ENCODE results near the gene SLC41A2. TPM values are rescaled to one million over a fixed set of nuclear protein-coding genes. Genes with fewer than 3 reads are reported as not detected.

The SLC41A2 gene
- total RNA-seq, 2 donors from 2014 or later = 43.7 to 90.9 TPM

DNA sequence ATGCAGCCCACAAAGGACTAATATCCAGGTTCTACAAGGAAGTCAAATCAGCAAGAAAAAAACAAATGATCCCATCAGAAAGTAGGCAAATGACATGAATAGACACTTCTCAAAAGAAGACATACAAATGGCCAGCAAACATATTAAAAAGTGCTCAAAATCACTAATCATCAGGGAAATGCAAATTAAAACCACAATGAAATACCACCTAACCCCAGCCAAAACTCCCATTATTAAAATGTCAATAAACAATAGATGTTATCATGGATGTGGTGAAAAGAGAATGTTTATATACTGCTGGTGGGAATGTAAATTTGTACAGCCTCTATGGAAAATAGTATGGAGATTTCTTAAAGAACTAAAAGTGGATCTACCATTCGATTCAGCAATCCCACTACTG is 25.0 kb downstream of the SLC41A2 start:
- TF ChIP-seq, protein P1, sequence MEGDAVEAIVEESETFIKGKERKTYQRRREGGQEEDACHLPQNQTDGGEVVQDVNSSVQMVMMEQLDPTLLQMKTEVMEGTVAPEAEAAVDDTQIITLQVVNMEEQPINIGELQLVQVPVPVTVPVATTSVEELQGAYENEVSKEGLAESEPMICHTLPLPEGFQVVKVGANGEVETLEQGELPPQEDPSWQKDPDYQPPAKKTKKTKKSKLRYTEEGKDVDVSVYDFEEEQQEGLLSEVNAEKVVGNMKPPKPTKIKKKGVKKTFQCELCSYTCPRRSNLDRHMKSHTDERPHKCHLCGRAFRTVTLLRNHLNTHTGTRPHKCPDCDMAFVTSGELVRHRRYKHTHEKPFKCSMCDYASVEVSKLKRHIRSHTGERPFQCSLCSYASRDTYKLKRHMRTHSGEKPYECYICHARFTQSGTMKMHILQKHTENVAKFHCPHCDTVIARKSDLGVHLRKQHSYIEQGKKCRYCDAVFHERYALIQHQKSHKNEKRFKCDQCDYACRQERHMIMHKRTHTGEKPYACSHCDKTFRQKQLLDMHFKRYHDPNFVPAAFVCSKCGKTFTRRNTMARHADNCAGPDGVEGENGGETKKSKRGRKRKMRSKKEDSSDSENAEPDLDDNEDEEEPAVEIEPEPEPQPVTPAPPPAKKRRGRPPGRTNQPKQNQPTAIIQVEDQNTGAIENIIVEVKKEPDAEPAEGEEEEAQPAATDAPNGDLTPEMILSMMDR (IDR thresholded peaks at IDR 0.05) = no peak
- intact Hi-C loops (cut with DNase I) = no loop called here
- Histone ChIP-seq H3K27ac (no peak overlapping the region), H3K4me3 (no peak overlapping the region), H3K36me3 (no peaks in the 10 kb centered on the region), H3K4me1 (no peaks in the 10 kb centered on the region), H3K9ac (ENCODE audit: low read depth in 2 of 2, low read length in 2 of 2) (no peak overlapping the region), H3K27me3 (no peaks in the 10 kb centered on the region), H3K9me3 (no peaks in the 10 kb centered on the region)
- DNase-seq = no peak

DNA sequence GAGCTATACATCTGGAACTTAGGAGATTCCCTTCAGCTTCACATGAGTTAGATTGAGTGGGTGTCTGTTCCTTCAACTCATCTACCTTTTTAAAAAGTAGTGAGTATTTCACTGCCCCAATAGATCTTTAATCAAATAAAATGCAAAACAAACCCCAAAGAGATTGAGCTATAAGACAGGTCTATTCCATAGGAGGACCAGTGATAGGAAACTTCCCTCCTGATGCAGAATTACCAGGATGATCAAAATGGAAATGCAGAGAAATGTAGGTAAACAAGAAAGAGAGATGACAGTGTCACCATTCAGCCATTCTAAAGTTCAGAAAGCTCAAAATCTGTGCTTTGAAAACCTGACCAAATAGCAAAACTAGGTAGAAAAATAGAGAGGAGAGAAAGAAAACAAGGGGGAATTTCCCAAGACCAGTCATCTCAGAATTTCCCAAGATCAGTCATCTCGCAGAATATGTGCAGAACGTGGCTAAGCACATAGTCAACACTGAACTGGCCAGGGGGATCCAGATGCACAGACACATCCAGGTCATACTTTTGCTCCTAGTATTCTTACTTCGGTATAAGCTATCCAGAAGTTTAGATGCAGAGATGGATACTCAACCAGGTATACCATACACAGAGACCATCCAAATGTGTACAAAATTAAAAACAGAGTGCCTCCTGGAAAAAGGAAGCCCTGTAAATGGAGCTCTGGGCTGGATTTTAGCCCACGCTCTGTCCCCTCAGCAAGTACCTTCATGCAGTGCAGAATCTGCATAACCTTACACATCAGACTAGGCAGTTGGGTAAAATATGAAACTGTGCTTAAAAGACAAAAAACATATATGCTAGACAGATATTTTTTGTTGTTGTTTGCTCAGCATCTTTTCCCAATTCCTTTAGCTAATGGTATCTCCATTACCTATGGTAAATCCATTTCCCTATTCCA is 27.4 kb downstream of the SLC41A2 start:
- intact Hi-C loops (cut with DNase I) = no loop called here
- Histone ChIP-seq H3K27me3 (no peaks in the 10 kb centered on the region), H3K9ac (ENCODE audit: low read depth in 2 of 2, low read length in 2 of 2) (no peak overlapping the region), H3K27ac (no peak overlapping the region), H3K36me3 (no peaks in the 10 kb centered on the region), H3K4me3 (no peak overlapping the region), H3K9me3 (no peaks in the 10 kb centered on the region), H3K4me1 (no peaks in the 10 kb centered on the region)
- TF ChIP-seq, protein P1 (IDR thresholded peaks at IDR 0.05) = no peak
- DNase-seq = no peak

DNA sequence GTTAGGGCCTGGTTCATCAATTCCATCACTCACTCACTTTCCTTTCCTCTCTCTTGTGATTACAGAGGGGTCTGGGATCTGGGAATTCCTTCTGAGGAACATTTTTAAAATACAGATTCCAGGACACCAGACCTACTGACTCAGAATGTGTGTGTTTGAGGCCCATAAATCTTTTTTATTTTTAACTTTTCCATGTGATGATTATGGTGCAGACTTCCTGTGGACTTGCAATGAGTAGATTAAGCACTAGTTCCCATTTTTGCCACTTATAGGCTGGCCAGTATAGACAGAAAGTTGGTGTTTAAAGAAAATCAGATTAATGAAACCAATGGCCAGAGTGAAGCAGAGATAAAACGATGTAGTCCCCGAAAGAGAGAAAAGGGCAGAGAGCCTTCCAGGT is 28.1 kb downstream of the SLC41A2 start:
- H3K27me3 ChIP-seq = no peaks in the 10 kb centered on the region
- no peak overlapping the region for H3K9ac ChIP-seq (ENCODE audit: low read depth in 2 of 2, low read length in 2 of 2)
- TF ChIP-seq, protein P1 (IDR thresholded peaks at IDR 0.05) = no peak
- no peaks in the 10 kb centered on the region for H3K36me3 ChIP-seq
- no peaks in the 10 kb centered on the region for H3K9me3 ChIP-seq
- no peak for DNase-seq
- H3K4me1 ChIP-seq = no peaks in the 10 kb centered on the region
- H3K27ac ChIP-seq = no peak overlapping the region
- intact Hi-C loops (cut with DNase I) = no loop called here
- H3K4me3 ChIP-seq = no peak overlapping the region

DNA sequence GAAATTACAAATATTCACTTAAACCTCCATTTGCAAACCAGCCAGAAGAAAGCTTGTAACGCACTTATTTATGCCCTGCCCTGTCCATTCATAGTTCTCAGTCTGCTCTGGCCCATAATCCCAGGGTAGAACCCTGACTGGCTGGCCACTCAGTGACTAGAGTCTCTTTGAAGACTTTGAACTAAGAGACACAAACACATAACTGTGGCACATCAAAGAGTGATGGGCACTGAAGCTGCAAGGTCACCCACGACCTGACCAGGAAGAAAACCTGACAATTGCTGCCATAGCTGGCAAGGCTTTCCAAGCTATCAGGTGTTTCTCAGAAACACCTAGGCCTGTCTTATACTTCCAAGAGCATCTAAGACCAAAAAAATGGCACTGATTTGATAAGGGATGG is 28.7 kb downstream of the SLC41A2 start:
- Histone ChIP-seq H3K4me3 (no peak overlapping the region), H3K27me3 (no peaks in the 10 kb centered on the region), H3K36me3 (no peaks in the 10 kb centered on the region), H3K9ac (ENCODE audit: low read depth in 2 of 2, low read length in 2 of 2) (no peak overlapping the region), H3K4me1 (no peaks in the 10 kb centered on the region), H3K9me3 (no peaks in the 10 kb centered on the region), H3K27ac (no peak overlapping the region)
- TF ChIP-seq, protein P1 (IDR thresholded peaks at IDR 0.05) = no peak
- intact Hi-C loops (cut with DNase I) = no loop called here
- no peak for DNase-seq

DNA sequence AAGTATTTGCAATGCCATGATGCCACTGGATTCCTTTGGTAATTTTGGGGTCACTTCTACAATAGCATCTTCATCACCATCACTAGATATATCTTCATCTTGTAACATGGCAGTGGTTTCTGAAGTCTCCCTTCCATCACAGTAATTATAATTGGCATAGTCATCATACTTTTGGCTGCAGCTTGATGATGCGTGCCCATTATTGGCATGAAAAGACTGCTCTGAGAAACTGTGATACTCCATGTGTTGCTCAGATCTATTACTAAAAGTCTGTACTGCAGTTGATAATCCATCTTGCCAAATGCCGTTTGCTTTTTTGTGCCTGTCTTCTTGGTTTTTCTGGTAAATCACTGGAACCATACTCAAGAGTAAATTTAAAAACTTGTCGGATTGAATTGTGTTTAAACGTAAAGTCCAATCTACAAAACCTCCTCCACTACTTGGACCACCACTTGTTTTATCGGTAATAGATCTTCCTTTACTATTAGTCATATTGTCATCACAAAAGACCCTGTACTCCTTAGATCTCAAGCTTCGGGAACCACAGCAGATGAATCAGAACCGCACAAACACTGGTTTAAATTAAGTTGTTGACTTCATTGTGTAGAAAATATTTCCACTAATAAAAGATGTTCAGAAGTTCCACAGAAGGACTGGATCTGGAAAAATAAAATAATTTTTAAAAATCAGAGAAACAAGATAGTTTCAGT is 29.9 kb downstream of the SLC41A2 start:
- H3K27ac ChIP-seq = no peak overlapping the region
- TF ChIP-seq, protein P1 (IDR thresholded peaks at IDR 0.05) = no peak
- H3K9ac ChIP-seq (ENCODE audit: low read depth in 2 of 2, low read length in 2 of 2) = no peak overlapping the region
- no peaks in the 10 kb centered on the region for H3K9me3 ChIP-seq
- no peak overlapping the region for H3K4me3 ChIP-seq
- H3K27me3 ChIP-seq = no peaks in the 10 kb centered on the region
- H3K4me1 ChIP-seq = no peaks in the 10 kb centered on the region
- H3K36me3 ChIP-seq = no peaks in the 10 kb centered on the region
- DNase-seq = no peak
- intact Hi-C loops (cut with DNase I) = no loop called here

Measured in colonic mucosa (tissue), 4 donors.